HepG2 (cell line): ENCODE results near the gene PLIN3. TPM values are rescaled to one million over a fixed set of nuclear protein-coding genes. Genes with fewer than 3 reads are reported as not detected.

ENCODE experiments used
- CBFB ChIP-seq: sonication (generic); formaldehyde crosslinking; IDR thresholded peaks from 2 replicates; pipeline ENCODE4 v1.4.0; 2020; ENCODE audit warnings: missing genetic modification reagents
- CEBPG ChIP-seq: IDR thresholded peaks from 2 replicates; pipeline ENCODE4 v1.6.1; 2016
- FIP1L1 ChIP-seq: fragments of 200-400 bp; formaldehyde crosslinking; IDR thresholded peaks from 2 replicates; pipeline ENCODE4 v1.6.1; 2018; ENCODE audit warnings: low read depth, mild to moderate bottlenecking, low read length, moderate library complexity, borderline replicate concordance; ENCODE audit not compliant: insufficient read depth
- FOXC1 ChIP-seq: sonication (generic); formaldehyde crosslinking; IDR thresholded peaks from 2 replicates; pipeline ENCODE4 v1.8.0; 2022; ENCODE audit warnings: mild to moderate bottlenecking, missing genetic modification reagents, borderline replicate concordance
- HBP1 ChIP-seq: IDR thresholded peaks from 2 replicates; pipeline ENCODE4 v1.6.1; 2016; ENCODE audit warnings: low read depth, control low read depth
- IRF1 ChIP-seq: sonication (generic); formaldehyde crosslinking; IDR thresholded peaks from 2 replicates; pipeline ENCODE4 v1.4.0; 2020; ENCODE audit warnings: low read depth, mild to moderate bottlenecking, missing genetic modification reagents
- NCOA2 ChIP-seq: sonication (generic); formaldehyde crosslinking; IDR thresholded peaks from 2 replicates; pipeline ENCODE4 v1.8.0; 2022; ENCODE audit warnings: inconsistent platforms
- RAD21 ChIP-seq: fragments of 450-650 bp; formaldehyde crosslinking; IDR thresholded peaks from 2 replicates; pipeline ENCODE4 v1.5.0; 2020; ENCODE audit warnings: mild to moderate bottlenecking
- SMARCE1 ChIP-seq: fragments of 450-650 bp; IDR thresholded peaks from 2 replicates; pipeline ENCODE4 v1.6.1; 2017; ENCODE audit warnings: borderline replicate concordance
- U2AF1 ChIP-seq: fragments of 200-400 bp; formaldehyde crosslinking; optimal IDR thresholded peaks from 2 replicates; pipeline ENCODE3; 2017; ENCODE audit warnings: mild to moderate bottlenecking, low read depth, low read length
- ZNF275 ChIP-seq: sonication (generic); formaldehyde crosslinking; IDR thresholded peaks from 2 replicates; pipeline ENCODE4 v1.8.0; 2022; ENCODE audit warnings: missing genetic modification reagents, mild to moderate bottlenecking, inconsistent platforms, borderline replicate concordance
- ZNF333 ChIP-seq: sonication (generic); formaldehyde crosslinking; IDR thresholded peaks from 2 replicates; pipeline ENCODE4 v1.4.0; 2020; ENCODE audit warnings: mild to moderate bottlenecking, missing genetic modification reagents, borderline replicate concordance
- ZNF33B ChIP-seq: sonication (generic); formaldehyde crosslinking; IDR thresholded peaks from 2 replicates; pipeline ENCODE4 v1.5.1; 2020; ENCODE audit warnings: mild to moderate bottlenecking, missing genetic modification reagents
- ZNF383 ChIP-seq: sonication (generic); formaldehyde crosslinking; IDR thresholded peaks from 2 replicates; pipeline ENCODE4 v1.4.0; 2020; ENCODE audit warnings: missing genetic modification reagents, mild to moderate bottlenecking, borderline replicate concordance
- ZNF414 ChIP-seq: sonication (generic); formaldehyde crosslinking; IDR thresholded peaks from 2 replicates; pipeline ENCODE4 v1.5.0; 2020; ENCODE audit warnings: missing genetic modification reagents
- ZNF431 ChIP-seq: sonication (generic); formaldehyde crosslinking; IDR thresholded peaks from 2 replicates; pipeline ENCODE4 v1.9.0; 2022; ENCODE audit warnings: missing genetic modification reagents, low read depth, mild to moderate bottlenecking, borderline replicate concordance
- ZNF564 ChIP-seq: sonication (generic); formaldehyde crosslinking; IDR thresholded peaks from 2 replicates; pipeline ENCODE4 v1.8.1; 2023; ENCODE audit warnings: mild to moderate bottlenecking, missing genetic modification reagents
- ZNF670 ChIP-seq: sonication (generic); formaldehyde crosslinking; IDR thresholded peaks from 2 replicates; pipeline ENCODE4 v1.8.0; 2022; ENCODE audit warnings: mild to moderate bottlenecking, missing genetic modification reagents, borderline replicate concordance
- ZNF770 ChIP-seq: sonication (generic); formaldehyde crosslinking; IDR thresholded peaks from 2 replicates; pipeline ENCODE4 v1.5.0; 2020; ENCODE audit warnings: mild to moderate bottlenecking, missing genetic modification reagents
- ZNF775 ChIP-seq: sonication (generic); formaldehyde crosslinking; IDR thresholded peaks from 2 replicates; pipeline ENCODE4 v1.4.0; 2020; ENCODE audit warnings: missing genetic modification reagents, mild to moderate bottlenecking, moderate library complexity, borderline replicate concordance
- polyA plus RNA-seq, 8 experiments: library from polyadenylated mRNA; depleted of rRNA in 3 of 8; stranded (reverse) in 7 of 8; unstranded in 1 of 8; fragments of >200 nt; fragmentation: Illumina TruSeq in 4 of 8; extraction: Trizol in 4 of 8; gene quantifications; 2 replicates each; pipeline versions ENCODE4 v1.2.1 to v1.2.3, GENCODE V29; 2011 to 2016; ENCODE audit warnings: low read depth in 4 of 8, missing spikeins in 1 of 8, mixed read lengths in 1 of 8; ENCODE audit not compliant: insufficient read depth in 1 of 8
- total RNA-seq, 5 experiments: library from RNA; depleted of rRNA; stranded (reverse); fragments of >200 nt; fragmentation: Illumina TruSeq; extraction: Trizol; gene quantifications; 2 replicates each; pipeline ENCODE4 v1.2.3, GENCODE V29; 2016; ENCODE audit warnings: low read depth in 1 of 5

PLIN3 gene
- total and polyA plus RNA-seq, 2 of the 13 experiments (the other 11 are each of a cell fraction or from before 2014, with no cell fraction given) = 49.3 to 57.9 TPM

- TF ChIP-seq IRF1 (CRISPR knock-in tag) = no peak
- TF ChIP-seq CEBPG = no peak
- no peak for TF ChIP-seq ZNF564 (CRISPR knock-in tag)
- no peak for TF ChIP-seq HBP1 (CRISPR knock-in tag)
- TF ChIP-seq FIP1L1 = 0 out of 2 replicates have a peak, but pooled peaks have one; percentile 49
- TF ChIP-seq ZNF431 (CRISPR knock-in tag) = 0 out of 2 replicates have a peak, but pooled peaks have one; percentile 37
- no peak for TF ChIP-seq ZNF33B (CRISPR knock-in tag)
- TF ChIP-seq SMARCE1 = no peak
- TF ChIP-seq ZNF770 (CRISPR knock-in tag) = peak; percentile 100
- TF ChIP-seq ZNF333 (CRISPR knock-in tag) = no peak
- no peak for TF ChIP-seq RAD21
- TF ChIP-seq ZNF775 = no peak
- peak; percentile 89 for TF ChIP-seq ZNF414
- no peak for TF ChIP-seq U2AF1
- no peak for TF ChIP-seq NCOA2
- TF ChIP-seq CBFB (CRISPR knock-in tag) = 0 out of 2 replicates have a peak, but pooled peaks have one; percentile 9
- TF ChIP-seq ZNF383 = no peak
- no peak for TF ChIP-seq FOXC1 (CRISPR knock-in tag)
- peak; percentile 31; the same call in 1 of the 2 replicates for TF ChIP-seq ZNF670 (CRISPR knock-in tag)
- peak; percentile 67; the same call in 1 of the 2 replicates for TF ChIP-seq ZNF275 (CRISPR knock-in tag)
Observed at GRCh38 chr19:4867534-4868285, at the start of gene PLIN3 (continued).
